Type B pancreatic cell (in vitro differentiated cells): ENCODE measurements around the gene HCFC1. TPM values are rescaled to one million over a fixed set of nuclear protein-coding genes. Genes with fewer than 3 reads are reported as not detected.

Experiments
- DNase-seq: peaks from one replicate; pipeline ENCODE4 v3.0.0; 2021; ENCODE audit warnings: mixed read lengths; ENCODE audit not compliant: unreplicated experiment; ENCODE audit errors: extremely low spot score
- H3K27ac Mint-ChIP-seq: 2 replicates; pipeline ENCODE4 v1.8.0; 2021; ENCODE audit warnings: mild to moderate bottlenecking, mixed read lengths
- H3K27me3 Mint-ChIP-seq: 2 replicates; pipeline ENCODE4 v1.8.0; 2021; ENCODE audit warnings: mixed read lengths
- H3K36me3 Mint-ChIP-seq: 2 replicates; pipeline ENCODE4 v1.8.0; 2021; ENCODE audit warnings: mixed read lengths
- H3K4me1 Mint-ChIP-seq: one replicate; pipeline ENCODE4 v1.8.0; 2021; ENCODE audit warnings: mixed read lengths; ENCODE audit not compliant: unreplicated experiment
- H3K4me3 Mint-ChIP-seq: 2 replicates; pipeline ENCODE4 v1.8.0; 2021; ENCODE audit warnings: mild to moderate bottlenecking, mixed read lengths
- H3K9me3 Mint-ChIP-seq: 2 replicates; pipeline ENCODE4 v1.8.0; 2021; ENCODE audit warnings: mixed read lengths
- CTCF ChIP-seq: fragments of 200-600 bp; sonication (generic); conservative IDR thresholded peaks from 2 replicates; pipeline ENCODE4 v1.5.0; 2021; ENCODE audit warnings: antibody characterized with exemption, mild to moderate bottlenecking
- total RNA-seq: library from RNA; stranded (reverse); gene quantifications from 2 replicates; pipeline ENCODE4 v1.2.1, GENCODE V29; 2021; ENCODE audit warnings: low replicate concordance

The HCFC1 gene
- total RNA-seq, 1 donor from 2014 or later: 98.0 TPM

GRCh38 chrX:153934762-153935325 is 36.8 kb downstream of the HCFC1 start, which contains the start of gene NAA10:
TSS of gene NAA10 (minus strand) at chrX:153935037. CDS start at chrX:153934904, 133 bp downstream.
- Mint-ChIP-seq H3K27ac (peak within 1 kb of the TSS; percentile 55), H3K27me3 (no peaks in the 10 kb centered on the region), H3K4me3 (peak within 1 kb of the TSS; percentile 90), H3K36me3 (peaks cover 4% of the 10 kb centered on the region), H3K9me3 (no peaks in the 10 kb centered on the region), H3K4me1 (no peaks in the 10 kb centered on the region)
- no peak for DNase-seq
- no peak for TF ChIP-seq CTCF

GRCh38 chrX:153934148-153934761 is 37.4 kb downstream of the HCFC1 start:
- no peaks in the 10 kb centered on the region for H3K4me1 Mint-ChIP-seq
- H3K27ac Mint-ChIP-seq: peak overlapping the region; percentile 55
- peaks cover 4% of the 10 kb centered on the region for H3K36me3 Mint-ChIP-seq
- peak overlapping the region; percentile 90 for H3K4me3 Mint-ChIP-seq
- H3K27me3 Mint-ChIP-seq: no peaks in the 10 kb centered on the region
- TF ChIP-seq CTCF: no peak
- no peak for DNase-seq
- no peaks in the 10 kb centered on the region for H3K9me3 Mint-ChIP-seq

DNA sequence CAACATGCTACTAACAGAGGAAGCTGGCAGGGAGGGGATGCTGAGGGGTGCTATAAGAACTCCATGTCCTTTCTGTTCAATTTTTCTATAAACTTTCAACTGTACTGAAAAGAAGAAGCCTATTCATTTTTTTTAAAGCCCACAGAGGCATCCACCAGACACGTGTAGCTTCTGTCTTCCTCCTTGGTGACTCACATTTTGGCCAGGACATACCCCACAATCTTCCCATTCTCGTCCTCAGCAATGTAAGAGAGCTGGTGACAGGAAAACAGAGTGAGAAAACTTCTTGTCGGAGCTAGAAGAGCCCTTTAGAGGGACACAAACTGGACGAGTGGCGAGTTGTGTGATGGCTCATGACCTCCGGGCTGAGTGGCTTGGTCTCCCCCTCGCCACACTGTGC is 37.9 kb downstream of the HCFC1 start:
- DNase-seq: no peak
- no peak for TF ChIP-seq CTCF
- Mint-ChIP-seq H3K9me3 (no peaks in the 10 kb centered on the region), H3K4me1 (peaks cover 4% of the 10 kb centered on the region), H3K27ac (peak overlapping the region; percentile 55), H3K4me3 (peak overlapping the region; percentile 90), H3K36me3 (peaks cover 4% of the 10 kb centered on the region), H3K27me3 (no peaks in the 10 kb centered on the region)

GRCh38 chrX:153932220-153932915 is 39.2 kb downstream of the HCFC1 start:
- peaks cover 7% of the 10 kb centered on the region for H3K4me1 Mint-ChIP-seq
- no peak for DNase-seq
- H3K9me3 Mint-ChIP-seq: no peaks in the 10 kb centered on the region
- peaks cover 4% of the 10 kb centered on the region for H3K36me3 Mint-ChIP-seq
- no peaks in the 10 kb centered on the region for H3K27me3 Mint-ChIP-seq
- H3K4me3 Mint-ChIP-seq: peak overlapping the region; percentile 65
- H3K27ac Mint-ChIP-seq: no peak overlapping the region
- TF ChIP-seq CTCF: no peak

- H3K4me1 Mint-ChIP-seq: peaks cover 7% of the 10 kb centered on the region
- no peak for DNase-seq
- H3K36me3 Mint-ChIP-seq: peaks cover 4% of the 10 kb centered on the region
- no peaks in the 10 kb centered on the region for H3K9me3 Mint-ChIP-seq
- no peak overlapping the region for H3K4me3 Mint-ChIP-seq
- no peak overlapping the region for H3K27ac Mint-ChIP-seq
- no peaks in the 10 kb centered on the region for H3K27me3 Mint-ChIP-seq
- no peak for TF ChIP-seq CTCF
These were observed 39.9 kb downstream of the HCFC1 start for GRCh38 chrX:153931748-153932147.
